ENCODE measurements around the gene SKOR1. TPM values are rescaled to one million over a fixed set of nuclear protein-coding genes. Genes with fewer than 3 reads are reported as not detected.

The SKOR1 gene
- total RNA-seq, 1 experiment from 2014 or later: 0.05 TPM

DNA sequence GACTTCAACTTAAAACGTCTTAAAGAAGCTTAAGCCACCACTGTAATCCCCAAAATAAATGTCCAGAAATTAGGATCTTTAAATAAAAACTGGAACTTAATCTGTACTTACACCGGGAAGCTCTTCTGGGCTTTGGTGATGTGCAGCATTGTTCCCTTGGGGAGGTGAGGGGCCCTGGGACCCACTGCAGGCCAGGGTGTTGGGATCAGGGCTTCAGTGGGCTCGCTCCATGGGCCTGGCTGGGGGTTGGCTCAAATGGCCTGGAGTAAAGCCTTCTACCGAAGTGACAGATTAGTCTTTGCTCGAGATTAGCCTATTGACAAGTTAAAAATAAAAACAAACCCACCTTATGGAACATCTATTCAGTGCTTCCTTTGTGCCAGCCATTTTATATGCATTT, 20.7 kb downstream of the SKOR1 start:
- DNase-seq (ENCODE audit: extremely low read depth, low read depth): no peak

DNA sequence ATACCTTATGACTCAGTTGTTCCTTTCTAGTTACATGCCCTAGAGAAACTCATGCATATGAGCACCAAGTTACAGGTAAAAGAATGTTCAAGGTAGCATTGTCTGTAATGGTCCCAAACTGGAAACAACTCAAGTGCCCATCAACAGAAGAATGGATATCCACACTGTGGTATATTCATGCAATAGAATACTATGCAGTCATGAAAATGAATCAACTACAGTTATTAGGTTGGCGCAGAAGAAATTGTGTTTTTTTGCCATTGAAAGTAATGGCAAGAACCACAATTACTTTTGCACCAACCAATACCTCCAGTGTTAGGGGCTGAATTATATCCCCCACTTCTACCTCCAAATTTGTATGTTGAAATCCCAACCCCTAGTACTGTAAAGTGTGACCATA, 24.2 kb downstream of the SKOR1 start:
- no peak for DNase-seq (ENCODE audit: extremely low read depth, low read depth)

DNA sequence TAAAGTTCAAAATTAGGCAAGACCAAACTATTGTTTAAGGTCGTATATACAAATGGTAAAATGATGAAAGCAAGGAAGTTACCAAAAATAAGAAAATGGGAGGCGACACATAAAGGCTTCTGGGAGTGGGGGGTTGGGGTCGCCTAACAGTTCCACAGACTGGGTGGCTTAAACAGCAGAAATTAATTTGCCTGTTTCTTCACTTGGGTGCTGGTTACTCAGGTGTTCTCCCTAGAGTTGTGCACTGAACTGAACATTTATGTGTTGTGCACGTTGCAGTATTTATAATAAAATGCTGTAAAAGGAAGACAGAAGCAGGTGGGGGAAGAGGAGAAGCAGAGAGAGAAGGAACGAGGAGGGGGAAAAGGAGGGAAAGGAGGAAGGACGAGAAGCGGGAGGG, 25.0 kb downstream of the SKOR1 start:
- no peak for DNase-seq (ENCODE audit: extremely low read depth, low read depth)

DNA sequence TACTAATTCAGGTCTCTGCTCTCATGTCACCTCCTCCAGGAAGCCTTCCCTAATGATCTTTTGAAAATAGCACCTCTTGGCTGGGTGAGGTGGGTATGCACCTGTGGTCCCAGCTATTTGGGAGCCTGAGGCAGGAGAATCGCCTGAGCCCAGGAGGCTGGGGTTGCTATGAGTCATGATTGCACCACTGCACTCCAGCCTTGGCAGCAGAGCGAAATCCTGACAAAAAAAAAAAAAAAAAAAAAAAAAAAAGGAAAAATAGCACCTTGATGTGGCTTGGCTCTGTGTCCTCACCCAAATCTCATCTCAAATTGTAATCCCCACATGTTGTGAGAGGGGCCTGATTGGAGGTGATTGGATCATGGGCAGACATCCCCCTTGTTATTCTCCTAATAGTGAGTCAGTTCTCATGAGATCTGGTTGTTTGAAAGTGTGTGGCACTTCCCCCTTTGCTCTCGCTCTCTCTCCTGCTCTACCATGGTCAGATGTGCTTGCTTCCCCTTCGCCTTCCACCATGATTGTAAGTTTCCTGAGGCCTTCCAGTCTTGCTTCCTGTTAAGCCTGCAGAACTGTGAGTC, 25.8 kb downstream of the SKOR1 start:
- no peak for DNase-seq (ENCODE audit: extremely low read depth, low read depth)

DNA sequence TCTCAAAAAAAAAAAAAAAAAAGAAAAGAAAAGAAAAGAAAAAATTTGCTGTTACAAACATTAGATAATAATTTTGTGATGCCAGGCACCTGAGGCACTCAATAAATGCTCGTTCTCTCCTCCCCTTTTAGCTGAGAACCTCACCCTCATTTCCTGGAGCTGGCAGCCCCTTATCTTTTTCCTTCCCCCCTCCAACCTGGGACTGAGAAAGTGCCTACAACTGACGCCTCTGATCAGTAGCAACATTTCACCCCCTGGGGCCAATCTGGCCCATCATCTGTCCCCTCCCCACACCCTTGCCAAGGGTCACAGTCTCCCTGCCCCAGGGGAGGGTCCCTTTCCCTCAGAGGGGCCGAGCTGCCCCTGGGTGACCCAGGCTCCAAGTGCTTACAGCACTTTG, 27.1 kb downstream of the SKOR1 start:
- DNase-seq (ENCODE audit: extremely low read depth, low read depth): no peak

GRCh38 chr15:67853454-67853853, 28.1 kb downstream of the SKOR1 start:
- no peak for DNase-seq (ENCODE audit: extremely low read depth, low read depth)

DNA sequence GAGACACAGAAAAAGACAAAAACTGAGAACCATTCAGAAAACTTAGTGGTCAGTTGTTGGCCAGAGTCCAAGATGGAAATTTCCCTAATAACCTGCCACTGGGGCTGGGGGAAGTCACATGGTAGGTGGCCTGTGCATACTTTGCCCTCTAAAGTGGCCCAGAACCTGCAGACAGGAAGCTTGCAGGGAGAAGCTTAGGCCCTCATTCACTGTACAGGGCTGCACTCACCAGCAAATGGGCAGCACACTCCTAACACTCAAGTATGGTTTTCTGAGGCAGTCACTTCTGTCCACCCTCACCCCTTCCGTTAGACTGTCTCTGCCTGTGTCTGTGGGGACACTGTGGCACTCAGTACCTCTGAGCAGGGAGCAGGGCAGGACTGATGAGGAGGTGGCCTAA, 29.0 kb downstream of the SKOR1 start:
- DNase-seq (ENCODE audit: extremely low read depth, low read depth): no peak

GRCh38 chr15:67855842-67856241, 30.5 kb downstream of the SKOR1 start:
- DNase-seq (ENCODE audit: extremely low read depth, low read depth): no peak

DNA sequence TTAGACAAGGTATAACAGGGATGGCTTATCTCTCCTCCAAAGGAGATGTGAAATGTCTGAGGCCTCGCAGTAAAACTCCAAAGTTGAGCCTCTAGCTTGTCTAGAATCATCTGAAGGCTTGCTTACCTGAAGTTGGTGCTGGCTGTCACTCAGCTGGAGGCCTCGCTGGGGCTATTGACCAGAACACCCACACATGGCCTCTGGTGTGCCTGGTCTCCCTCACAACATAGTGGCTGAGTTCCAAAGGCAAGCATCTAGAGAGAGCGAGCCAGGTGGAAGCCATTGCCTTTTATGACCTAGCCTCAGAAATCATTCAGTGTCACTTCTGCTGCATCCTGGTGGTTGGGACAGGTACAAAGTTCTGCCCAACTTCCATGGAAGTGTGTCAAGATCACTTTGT, 31.9 kb downstream of the SKOR1 start:
- DNase-seq (ENCODE audit: extremely low read depth, low read depth): no peak

DNA sequence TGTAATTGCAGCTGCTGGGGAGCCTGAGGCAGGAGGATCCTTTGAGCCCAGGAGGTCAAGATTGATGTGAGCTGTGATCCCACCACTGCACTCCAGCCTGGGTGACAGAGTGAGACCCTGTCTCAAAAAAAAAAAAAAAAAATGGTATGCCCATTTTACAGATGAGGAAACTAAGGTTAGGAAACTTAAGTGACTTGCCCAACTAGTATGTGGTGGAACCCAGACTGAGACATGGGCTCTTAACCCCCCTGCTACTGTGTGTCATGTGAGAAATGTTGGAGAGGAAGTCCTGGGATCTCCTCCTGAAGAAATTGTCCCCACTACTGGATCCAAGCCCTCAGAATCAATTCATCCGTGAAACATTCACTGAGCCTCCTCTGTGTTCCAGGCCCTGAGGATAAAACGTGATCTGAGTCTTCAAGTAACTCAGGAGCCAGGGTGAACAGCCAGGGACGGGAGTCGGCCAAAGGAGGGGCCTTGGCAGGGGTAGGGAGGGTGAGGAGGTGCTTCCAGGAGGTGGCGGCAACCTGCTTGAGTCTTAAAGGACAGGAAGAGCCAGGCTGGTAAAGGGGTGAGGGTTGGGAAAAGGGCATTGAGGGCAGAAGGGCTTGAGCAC, 34.1 kb downstream of the SKOR1 start:
- no peak for DNase-seq (ENCODE audit: extremely low read depth, low read depth)

DNA sequence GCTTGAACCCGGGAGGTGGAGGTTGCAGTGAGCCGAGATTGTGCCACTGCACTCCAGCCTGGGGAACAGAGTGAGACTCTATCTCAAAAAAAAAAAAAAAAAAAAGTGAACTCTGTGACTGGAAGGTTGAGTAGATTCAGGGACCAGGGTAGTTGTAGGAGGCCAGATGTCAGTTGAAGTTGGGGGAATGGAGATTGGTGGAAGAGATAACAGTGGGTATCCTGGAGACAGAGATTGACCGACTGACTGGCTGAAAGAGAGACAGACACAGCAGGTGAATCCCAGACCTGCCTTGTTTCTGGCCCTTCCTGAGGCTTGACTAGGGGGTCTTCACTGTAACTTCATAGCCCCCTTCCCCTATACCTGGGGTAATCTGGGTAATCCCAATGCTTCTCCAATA, 36.7 kb downstream of the SKOR1 start:
- no peak for DNase-seq (ENCODE audit: extremely low read depth, low read depth)

DNA sequence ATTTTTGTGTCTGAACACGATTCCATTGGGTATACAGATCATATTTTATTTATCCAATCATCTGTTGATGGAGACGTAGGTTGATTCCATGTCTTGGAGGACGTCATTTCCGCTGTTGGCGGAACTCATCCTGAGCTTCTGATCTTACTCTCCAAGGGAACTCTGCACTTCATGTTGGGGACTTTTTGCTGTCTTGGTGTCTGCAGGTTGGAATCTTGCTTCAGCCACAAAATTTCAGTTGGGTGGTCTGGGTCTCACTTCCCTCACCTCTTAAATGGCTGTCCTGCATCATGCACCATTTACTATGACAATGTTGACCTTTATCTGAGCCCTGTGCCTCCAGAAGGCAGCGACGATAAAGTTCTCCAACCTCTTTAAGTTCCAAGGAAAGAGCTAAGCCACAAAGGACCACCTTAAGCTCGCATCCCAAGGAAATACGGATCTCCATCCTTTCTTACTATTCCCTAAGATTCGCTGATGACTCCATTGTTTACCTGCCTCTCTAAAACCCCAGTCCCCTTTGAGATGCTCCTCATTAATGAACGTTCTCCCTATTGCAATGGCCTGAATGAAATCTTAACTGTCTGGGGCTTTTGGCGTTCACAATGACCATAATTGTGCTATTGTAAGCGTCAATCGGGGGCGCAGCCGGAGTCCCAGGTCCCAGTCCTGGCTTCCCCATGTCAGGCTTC, 37.6 kb downstream of the SKOR1 start:
- DNase-seq (ENCODE audit: extremely low read depth, low read depth): no peak

DNA sequence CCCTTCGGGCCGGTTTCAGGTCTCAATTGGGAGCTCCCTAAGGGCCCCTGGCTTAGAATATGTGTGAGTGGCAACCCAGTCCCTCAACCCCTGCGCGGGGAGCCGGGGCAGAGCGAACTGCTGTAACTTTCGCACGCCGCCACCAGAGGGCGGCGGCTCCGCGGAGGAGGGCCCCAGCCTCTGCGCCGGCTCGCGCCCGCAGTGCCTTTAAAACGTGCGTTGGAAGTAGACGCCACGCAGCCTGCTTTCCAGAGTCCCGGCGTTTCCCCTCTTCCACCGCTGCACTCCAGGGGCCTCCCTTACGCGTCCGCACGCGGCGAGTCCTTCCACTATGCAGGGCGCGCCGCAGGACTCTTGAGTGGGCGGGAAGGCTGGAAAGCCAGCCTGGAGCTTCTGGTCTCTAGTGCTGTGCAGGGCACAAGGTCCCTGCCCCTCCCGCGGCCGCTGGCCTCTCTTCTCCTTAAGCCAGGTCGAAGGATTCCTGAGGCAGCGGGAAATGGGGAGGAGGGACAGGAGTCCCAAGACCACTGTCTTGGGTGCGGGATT, 38.2 kb downstream of the SKOR1 start:
- DNase-seq (ENCODE audit: extremely low read depth, low read depth): peak; percentile 63

DNA sequence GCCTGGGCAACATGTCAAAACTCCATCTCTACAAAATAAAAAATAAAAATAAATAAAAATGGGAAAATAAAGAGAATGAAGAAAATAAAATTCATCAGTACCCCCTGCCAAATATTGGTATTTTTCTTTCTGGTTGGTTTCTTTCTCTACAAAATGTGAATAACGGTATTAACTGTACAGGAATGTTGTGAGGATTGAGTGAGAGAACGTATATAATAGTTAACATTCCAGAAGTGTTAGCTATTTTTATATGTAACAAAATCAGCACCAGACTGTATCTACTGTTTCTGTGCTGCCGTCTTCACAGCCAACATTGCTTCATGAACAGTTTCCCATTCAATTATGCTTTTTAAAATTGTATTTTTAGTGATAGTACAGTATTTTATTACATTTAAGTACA, 40.0 kb downstream of the SKOR1 start:
- DNase-seq (ENCODE audit: extremely low read depth, low read depth): no peak

- DNase-seq (ENCODE audit: extremely low read depth, low read depth): no peak
These were observed 40.5 kb downstream of the SKOR1 start for GRCh38 chr15:67865766-67866165.

DNA sequence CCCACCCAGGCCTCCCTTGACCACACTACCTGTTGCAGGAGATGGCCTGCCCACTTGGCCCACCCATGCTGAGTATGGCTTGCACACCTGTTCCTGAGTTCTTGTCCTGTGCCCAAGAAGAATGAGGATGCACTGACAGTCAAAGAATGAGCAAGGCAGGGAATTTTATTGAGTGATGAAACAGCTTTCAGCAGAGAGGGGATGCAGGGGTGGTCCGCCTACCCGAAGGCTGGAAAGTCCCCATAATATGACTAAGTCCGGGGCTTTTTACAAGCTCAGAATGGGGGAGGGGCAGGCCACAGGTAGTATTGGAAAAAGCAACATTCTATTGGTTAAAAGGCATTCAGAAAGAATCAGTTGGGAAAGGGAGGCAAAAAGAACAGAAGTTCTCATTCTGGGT, 44.4 kb downstream of the SKOR1 start:
- DNase-seq (ENCODE audit: extremely low read depth, low read depth): no peak

DNA sequence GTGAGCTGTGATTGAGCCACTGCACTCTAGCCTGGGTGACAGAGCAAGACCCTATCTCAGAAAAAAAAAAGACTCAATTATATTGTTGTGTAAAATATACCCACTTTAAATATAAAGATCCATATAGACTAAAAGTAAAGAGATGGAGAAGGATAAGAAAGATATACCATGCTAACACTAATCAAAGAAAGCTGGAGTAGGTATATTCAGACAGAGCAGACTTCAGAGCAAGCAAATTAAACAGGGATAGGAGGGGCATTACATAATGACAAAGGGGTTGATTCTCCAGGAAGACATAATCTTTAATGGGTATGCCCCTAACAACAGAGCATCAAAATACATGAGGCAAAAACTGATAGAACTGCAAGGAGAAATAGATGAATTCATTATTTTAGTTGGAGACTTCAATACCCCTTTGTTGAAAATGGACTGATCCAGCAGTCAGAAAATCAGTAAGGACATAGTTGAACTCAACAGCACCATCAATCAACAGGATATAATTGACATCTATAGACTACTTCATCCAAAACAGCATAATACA, 45.6 kb downstream of the SKOR1 start:
- no peak for DNase-seq (ENCODE audit: extremely low read depth, low read depth)

- no peak for DNase-seq (ENCODE audit: extremely low read depth, low read depth)
These were observed 48.5 kb downstream of the SKOR1 start for GRCh38 chr15:67873777-67874176.

DNA sequence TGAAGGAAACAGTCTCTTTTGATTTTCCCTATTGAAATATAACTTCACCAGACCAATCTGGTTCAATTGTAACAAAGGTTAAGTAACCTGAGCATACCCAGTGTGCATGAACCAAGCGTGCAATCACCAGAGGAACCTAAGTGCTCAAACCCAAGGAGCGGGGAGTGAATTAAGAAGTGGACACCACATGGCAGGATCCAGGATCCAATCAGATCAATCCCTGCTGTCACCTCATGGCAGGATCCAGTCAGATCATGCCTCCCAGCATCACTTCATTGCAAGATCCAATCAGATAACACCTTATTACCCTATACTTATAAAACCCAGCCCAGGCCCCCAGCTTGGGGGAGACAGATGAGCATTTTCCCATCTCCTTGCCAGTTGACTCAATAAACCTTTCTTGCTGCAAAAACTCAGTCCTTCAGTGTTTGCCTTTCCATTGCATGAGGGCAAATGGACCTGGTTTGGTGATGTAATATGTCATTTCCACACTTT, 53.5 kb downstream of the SKOR1 start:
- DNase-seq (ENCODE audit: extremely low read depth, low read depth): no peak

DNA sequence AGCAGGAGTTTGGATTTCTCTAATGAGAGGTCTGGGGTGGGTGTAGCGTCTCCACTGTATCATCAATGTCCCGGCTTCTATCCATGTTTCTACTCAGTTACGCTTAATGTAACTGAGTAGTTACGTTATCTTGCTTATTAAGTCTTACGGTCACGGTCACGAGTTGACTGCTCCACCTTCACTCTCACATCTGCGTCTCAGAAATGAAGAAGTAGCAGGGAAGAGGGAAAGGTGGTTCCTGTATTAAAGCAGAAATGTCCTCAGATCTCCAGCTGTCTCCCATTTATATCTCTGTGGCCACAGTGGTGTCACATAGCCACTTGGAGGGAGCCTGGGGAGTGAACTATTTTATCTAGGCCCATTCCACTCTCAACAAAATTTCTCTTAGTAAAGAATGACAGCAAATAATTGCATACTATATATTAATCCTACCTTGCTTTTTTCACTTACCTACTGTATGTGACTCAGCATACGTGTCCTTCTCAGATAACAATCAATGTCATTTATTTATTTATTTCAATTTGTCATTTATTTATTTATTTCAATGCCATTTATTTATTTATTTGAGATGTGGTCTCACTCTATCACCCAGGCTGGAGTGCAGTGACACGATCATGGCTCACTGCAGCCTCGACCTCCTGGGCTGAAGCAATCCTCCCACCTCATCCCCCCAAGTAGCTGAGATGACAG, 54.3 kb downstream of the SKOR1 start:
- no peak for DNase-seq (ENCODE audit: extremely low read depth, low read depth)

DNA sequence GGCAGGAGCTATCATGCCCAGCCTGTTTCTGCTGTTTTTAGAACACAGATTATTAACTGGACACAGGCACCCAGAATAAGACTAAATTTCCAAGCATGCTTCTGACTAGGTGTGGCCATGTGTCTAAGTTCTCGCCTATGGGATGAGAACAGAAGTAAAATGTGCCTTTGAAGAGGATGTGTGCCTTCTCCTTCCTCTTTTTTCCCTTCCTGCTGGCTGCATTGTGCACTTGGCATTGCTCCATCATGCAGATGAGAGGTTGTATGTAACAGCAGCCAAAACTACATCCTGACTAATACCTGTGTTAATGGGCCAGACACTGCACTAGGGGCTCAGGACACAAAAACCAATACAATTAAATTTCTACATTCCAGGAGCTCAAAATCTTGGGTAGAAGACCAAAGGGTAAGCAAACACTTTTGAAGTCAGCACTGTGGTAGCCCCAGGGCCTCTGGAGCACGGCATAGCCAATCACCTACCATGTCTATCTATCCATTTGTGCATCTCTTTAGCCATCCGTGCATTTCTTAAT, 55.4 kb downstream of the SKOR1 start:
- no peak for DNase-seq (ENCODE audit: extremely low read depth, low read depth)
